ENCODE results near the gene ADGRL2.
A peak's percentile ranks its signal among the peaks of the same experiment; 100 is the strongest.

Gene ADGRL2

GRCh38 chr1:81912383-81912782 lies 111.6 kb downstream of the ADGRL2 start:
- no peak for DNase-seq (ENCODE audit: low spot score)

- no peak for DNase-seq (ENCODE audit: low spot score)
Measured at GRCh38 chr1:81915937-81916336, 115.2 kb downstream of the ADGRL2 start.

- peak; percentile 33 for DNase-seq (ENCODE audit: low spot score)
Measured at GRCh38 chr1:81920245-81920740, 119.6 kb downstream of the ADGRL2 start.

GRCh38 chr1:81920886-81921285 lies 120.2 kb downstream of the ADGRL2 start:
- DNase-seq (ENCODE audit: low spot score) = no peak

- DNase-seq (ENCODE audit: low spot score) = no peak
Measured at GRCh38 chr1:81921344-81921743, 120.6 kb downstream of the ADGRL2 start.

GRCh38 chr1:81921851-81922462 lies 121.2 kb downstream of the ADGRL2 start:
- peak; percentile 3 for DNase-seq (ENCODE audit: low spot score)

GRCh38 chr1:81922955-81923354 lies 122.2 kb downstream of the ADGRL2 start:
- DNase-seq (ENCODE audit: low spot score) = no peak

- DNase-seq (ENCODE audit: low spot score) = no peak
Measured at GRCh38 chr1:81929106-81929505, 128.4 kb downstream of the ADGRL2 start.

- no peak for DNase-seq (ENCODE audit: low spot score)
Measured at GRCh38 chr1:81936853-81937252, 136.1 kb downstream of the ADGRL2 start.

GRCh38 chr1:81937791-81938450 lies 137.2 kb downstream of the ADGRL2 start:
- no peak for DNase-seq (ENCODE audit: low spot score)

- DNase-seq (ENCODE audit: low spot score) = no peak
Measured at GRCh38 chr1:81948495-81948894, 147.8 kb downstream of the ADGRL2 start.

- no peak for DNase-seq (ENCODE audit: low spot score)
Measured at GRCh38 chr1:81949421-81949820, 148.7 kb downstream of the ADGRL2 start.

GRCh38 chr1:81950037-81950436 lies 149.3 kb downstream of the ADGRL2 start:
- no peak for DNase-seq (ENCODE audit: low spot score)

- no peak for DNase-seq (ENCODE audit: low spot score)
Measured at GRCh38 chr1:81950591-81951244, 150.0 kb downstream of the ADGRL2 start.

GRCh38 chr1:81954534-81955020 lies 153.8 kb downstream of the ADGRL2 start:
- no peak for DNase-seq (ENCODE audit: low spot score)

GRCh38 chr1:81967951-81968350 lies 167.2 kb downstream of the ADGRL2 start:
- no peak for DNase-seq (ENCODE audit: low spot score)

- no peak for DNase-seq (ENCODE audit: low spot score)
Measured at GRCh38 chr1:81970416-81970815, 169.7 kb downstream of the ADGRL2 start.

GRCh38 chr1:81974222-81974841 lies 173.6 kb downstream of the ADGRL2 start:
- no peak for DNase-seq (ENCODE audit: low spot score)

- no peak for DNase-seq (ENCODE audit: low spot score)
Measured at GRCh38 chr1:81974883-81975555, 174.3 kb downstream of the ADGRL2 start.

GRCh38 chr1:81976539-81976938 lies 175.8 kb downstream of the ADGRL2 start:
- DNase-seq (ENCODE audit: low spot score) = no peak

- DNase-seq (ENCODE audit: low spot score) = no peak
Measured at GRCh38 chr1:81978945-81979344, 178.2 kb downstream of the ADGRL2 start.

- DNase-seq (ENCODE audit: low spot score) = no peak
Measured at GRCh38 chr1:81982523-81982922, 181.8 kb downstream of the ADGRL2 start.
